Right lung (tissue), 5 donors: ENCODE data around the gene RTN4. TPM values are rescaled to one million over a fixed set of nuclear protein-coding genes. Genes with fewer than 3 reads are reported as not detected.

ENCODE experiments used
- DNase-seq, 2 donors: peaks; one replicate each; pipeline ENCODE4 v3.0.0-alpha.2; 2013
- polyA plus RNA-seq, 5 donors: library from polyadenylated mRNA; unstranded; fragments of 120-200 nt; gene quantifications; one replicate each; pipeline versions ENCODE4 v1.2.1 to v1.2.3, GENCODE V29; 2013; ENCODE audit warnings: inconsistent platforms in 1 of 5, low replicate concordance in 1 of 5; ENCODE audit not compliant: insufficient read length in 5 of 5, insufficient read depth in 1 of 5

Gene RTN4
- polyA plus RNA-seq, 5 donors: 175 to 207 (median 195) TPM

DNA sequence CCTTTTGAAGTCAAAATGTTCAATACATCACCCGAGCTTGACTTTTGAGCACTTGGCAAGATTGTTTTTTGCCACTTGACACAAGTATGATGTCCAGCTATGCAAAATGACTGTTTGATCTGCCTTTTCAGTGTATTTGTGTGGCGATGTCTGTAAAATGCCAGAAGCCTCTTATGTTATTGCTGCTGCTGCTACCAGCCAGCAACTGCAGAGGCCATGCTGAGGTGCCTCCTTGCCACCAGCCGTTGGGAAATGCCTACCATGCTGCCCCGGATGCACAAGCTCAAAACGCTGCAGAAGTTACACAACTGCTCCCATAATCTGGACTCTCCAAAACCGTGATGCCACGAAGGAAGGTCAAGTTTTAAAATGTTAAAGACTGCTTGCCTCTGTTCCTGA lies 80.3 kb downstream of the RTN4 start:
- DNase-seq: no peak

DNA sequence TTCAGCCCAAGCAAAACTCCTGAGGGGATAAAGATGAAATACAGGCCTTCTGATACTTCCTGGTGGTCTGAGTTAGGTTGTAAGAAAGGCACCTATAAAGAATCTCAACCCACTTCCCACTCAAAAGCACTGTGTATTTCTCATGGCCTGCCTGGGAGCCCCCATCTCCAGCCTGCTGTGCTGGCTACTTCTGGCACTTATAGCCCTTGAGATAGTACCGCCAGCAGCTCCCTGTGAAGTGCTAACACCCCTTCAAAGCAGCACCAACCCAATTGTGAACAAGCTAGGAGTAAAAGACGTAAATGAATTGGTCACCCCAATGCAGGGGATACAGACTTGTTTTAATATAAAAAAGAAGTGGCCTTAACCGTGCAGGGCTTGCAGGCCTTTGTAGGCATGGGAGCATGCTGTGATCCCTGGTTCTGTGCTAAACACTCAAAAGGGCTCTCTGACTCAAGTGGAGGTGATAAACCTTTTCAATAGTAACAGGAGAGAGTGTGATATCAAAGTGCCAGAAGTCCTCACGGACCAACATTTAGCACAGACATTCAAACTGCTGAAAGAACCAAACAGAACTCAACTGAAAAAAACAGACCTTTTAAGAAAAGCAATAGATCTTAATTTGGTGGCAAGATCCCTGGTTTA lies 80.8 kb downstream of the RTN4 start:
- DNase-seq: no peak

DNA sequence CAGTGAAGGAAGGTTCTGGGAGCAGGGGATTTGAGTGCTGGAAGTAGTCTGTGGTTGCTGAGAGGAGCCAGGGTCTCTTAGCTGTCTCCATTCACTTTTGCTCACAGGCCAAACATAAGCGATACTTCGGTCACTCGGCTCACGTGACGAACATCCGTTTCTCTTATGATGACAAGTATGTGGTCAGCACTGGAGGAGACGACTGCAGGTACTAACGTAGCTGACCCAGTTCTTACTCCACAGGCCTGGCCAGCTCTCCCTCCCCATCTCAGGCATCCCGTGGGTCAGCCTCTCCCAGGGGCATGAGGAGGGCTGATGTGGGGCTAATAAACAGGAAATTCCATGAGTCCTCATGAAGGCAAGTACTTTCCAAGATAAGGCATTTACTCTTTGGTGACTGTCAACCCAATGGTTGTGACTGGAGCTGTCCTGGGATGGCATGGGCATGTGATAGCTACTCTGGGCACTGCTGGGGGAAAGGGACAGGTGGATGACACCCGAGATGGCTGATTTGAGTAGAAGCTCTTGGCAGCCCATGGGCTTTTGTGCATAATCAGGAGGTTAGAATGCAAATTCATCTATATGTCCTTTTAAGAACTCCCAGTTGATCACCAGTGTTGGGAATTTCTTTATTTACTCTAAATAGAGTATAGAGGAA lies 81.6 kb downstream of the RTN4 start:
- DNase-seq: no peak

DNA sequence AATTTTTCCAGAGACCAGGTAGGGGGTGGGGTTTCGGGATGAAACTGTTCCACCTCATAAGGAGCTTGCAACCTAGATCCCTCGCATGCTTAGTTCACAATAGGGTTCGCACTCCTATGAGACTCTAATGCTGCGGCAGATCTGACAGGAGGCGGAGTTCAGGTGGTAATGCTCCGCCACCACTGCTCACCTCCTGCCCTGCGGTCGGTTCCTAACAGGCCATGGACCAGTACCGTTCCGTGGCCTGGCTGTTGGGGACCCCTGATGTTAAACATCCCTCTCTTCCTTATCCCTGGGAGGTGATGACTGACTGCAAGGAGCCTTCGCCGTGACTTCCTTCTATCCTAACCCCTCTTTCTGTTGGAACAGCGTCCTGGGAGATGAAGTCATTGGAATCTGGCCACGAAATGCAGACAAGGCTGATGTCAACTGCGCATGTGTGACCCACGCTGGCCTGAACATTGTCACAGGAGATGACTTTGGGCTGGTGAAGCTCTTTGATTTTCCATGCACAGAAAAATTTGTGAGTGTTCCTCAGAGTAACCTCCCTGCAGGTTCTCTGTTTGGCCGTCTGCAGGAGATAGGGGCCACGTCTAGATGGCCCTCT lies 82.4 kb downstream of the RTN4 start:
- DNase-seq: no peak

- DNase-seq: no peak
Observed at GRCh38 chr2:54967269-54967668, 83.0 kb downstream of the RTN4 start.

- DNase-seq: no peak
Observed at GRCh38 chr2:54966837-54967236, 83.4 kb downstream of the RTN4 start.

DNA sequence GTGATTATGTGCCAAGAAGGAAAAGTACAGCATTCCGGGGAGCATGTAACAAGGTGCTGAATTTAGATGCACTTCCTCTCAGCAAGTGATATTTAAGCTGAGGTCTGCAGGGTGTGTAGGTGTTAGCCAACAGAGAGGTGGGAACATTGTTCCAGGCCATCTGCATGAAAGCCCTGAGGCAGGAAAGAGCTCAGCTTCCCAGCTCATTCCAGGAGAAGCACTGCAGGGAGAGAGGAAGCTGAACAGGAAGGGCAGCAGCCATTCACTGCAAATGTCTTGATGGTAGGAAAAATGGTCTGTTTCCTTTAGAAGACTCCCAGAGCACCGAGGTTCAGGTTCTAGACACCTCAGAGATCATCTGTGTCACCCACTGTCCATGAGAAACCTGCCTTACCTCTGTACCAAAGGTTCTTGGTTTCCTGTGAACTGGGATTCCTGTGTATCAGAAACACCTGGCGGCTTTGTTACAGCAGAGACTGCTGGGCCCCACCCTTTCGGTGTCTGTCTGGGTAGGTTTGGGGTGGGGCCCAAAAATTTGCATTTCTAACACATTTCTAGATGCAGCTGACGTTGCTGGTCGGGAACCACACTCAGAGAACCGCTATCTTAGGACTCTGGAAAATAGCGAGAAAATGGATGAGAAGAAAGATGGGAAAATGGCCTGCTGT lies 84.0 kb downstream of the RTN4 start:
- DNase-seq: no peak

- DNase-seq: no peak
Observed at GRCh38 chr2:54965425-54965824, 84.8 kb downstream of the RTN4 start.

DNA sequence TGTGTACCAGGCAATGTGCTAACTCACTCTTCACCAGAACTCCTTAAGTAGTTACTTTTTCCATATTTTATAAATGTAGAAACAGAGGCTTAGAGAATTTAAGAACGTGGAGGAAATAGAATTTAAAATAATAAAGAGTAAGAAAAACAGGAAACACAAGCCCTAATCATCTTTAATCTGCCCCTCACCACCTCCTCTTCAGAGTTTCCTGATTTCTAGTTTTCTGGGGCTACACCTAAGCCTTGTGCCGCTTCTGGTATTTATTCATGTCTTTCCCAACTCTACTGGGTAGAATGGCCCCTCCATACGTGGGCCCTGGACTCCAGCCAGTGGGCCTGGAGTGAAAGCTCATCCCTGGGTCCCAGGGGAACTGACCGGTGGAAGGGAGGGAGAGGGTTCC lies 85.4 kb downstream of the RTN4 start:
- DNase-seq: no peak

DNA sequence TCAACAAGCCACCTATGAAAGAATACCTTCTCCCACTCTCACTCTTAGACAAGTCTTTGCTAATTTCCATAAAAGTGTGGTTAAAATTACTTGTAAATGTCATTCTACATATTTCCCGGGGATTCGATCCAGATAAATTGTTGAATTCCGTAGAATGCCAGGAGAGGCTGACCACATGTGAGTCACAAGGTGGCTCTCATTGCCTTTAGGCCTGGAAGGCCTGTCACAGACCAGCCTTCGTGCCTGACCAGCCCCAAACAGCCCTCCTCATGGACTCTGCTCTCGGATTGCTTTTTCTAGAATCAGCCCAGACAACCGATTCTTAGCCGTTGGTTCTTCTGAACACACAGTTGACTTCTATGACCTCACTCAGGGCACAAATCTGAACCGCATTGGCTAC lies 86.0 kb downstream of the RTN4 start:
- no peak for DNase-seq

- no peak for DNase-seq
Observed at GRCh38 chr2:54963476-54963875, 86.8 kb downstream of the RTN4 start.

GRCh38 chr2:54962935-54963440 lies 87.3 kb downstream of the RTN4 start:
- no peak for DNase-seq

GRCh38 chr2:54962511-54962910 lies 87.7 kb downstream of the RTN4 start:
- no peak for DNase-seq

DNA sequence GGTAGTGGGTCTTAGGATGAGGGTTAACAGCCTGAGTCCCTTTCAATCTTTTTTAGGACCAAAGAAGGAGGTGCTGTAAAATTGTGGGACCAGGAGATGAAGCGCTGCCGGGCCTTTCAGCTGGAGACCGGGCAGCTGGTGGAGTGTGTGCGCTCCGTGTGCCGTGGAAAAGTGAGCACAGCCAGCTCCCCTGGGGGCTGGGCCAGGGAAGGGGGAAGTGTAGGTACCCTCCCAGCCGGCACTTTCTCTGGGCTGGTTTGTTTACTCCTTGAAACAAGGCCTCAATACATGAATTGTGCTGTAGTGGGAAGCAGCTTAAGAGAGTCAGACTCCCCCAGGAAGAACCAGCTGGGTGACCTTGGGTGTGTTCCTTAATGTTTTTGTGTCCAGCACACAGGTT lies 90.1 kb downstream of the RTN4 start:
- no peak for DNase-seq

- DNase-seq: no peak
Observed at GRCh38 chr2:54958717-54959371, 91.4 kb downstream of the RTN4 start.

- no peak for DNase-seq
Observed at GRCh38 chr2:54957321-54957999, 92.8 kb downstream of the RTN4 start.

DNA sequence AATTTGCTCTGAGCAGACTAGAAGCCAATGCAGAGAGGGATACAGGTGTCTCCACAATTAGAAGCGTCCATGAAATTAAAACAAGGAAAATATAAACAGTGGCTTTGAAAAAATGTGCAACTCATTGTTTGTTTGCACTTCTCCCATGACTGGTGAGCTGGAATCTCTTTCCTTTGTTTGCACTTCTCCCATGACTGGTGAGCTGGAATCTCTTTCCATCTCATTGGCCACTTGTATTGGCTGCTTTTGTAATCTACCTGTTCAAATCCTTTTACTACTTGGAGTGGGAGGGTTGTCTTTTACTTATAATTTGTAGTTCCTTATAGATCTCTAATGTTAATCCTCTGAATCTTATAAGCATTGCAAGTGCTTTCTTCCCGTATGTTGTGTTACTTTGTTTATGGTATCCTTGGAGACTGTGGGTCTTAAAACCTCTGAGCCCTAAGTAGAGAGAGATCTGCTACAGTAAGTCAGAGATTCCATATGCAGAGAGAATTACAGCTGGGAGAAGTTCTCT lies 94.1 kb downstream of the RTN4 start:
- DNase-seq: no peak

GRCh38 chr2:54955358-54956110 lies 94.7 kb downstream of the RTN4 start:
- DNase-seq: no peak

DNA sequence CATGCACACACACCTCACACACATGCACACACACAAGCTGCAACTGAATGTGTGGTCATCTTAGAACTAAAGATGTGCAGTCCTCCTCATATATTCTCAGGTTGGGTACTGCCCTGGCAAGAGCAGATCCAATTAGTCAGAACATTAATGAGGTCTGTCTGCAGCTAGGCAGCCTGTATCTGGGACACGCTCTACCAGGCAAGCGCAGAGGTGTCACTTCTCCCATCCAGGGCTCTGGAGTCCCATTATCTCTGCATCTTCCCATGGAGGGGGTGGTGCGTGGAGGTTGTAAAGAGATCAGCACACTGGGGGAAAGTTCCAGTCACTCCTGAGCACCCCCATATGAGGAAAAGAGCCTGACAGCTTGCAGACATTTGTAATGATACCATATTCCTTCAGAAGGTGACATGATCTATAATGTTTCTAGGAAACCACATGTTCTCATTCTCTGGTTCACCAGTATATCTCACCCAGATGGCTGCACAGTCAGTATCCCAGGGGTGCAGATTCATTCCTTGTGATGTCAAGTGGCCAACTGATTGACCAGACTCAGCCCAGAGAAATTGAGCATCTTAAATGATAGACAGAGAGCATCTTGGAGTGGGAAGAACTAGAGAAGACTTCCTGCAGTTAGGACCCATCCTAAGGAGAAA lies 95.4 kb downstream of the RTN4 start:
- no peak for DNase-seq

GRCh38 chr2:54954158-54954557 lies 96.1 kb downstream of the RTN4 start:
- no peak for DNase-seq
